Adipocyte (in vitro differentiated cells): ENCODE results near the gene KCNMB2.
A peak's percentile ranks its signal among the peaks of the same experiment; 100 is the strongest.
"Not testable (repeated sequence)": the region's sequence is repeated elsewhere in the genome, so short reads cannot be mapped to it uniquely, and the experiment has no call there.

Experiments
- DNase-seq: peaks from one replicate; pipeline ENCODE4 v3.0.0-alpha.2; 2015; ENCODE audit warnings: low read depth
- H3K27me3 ChIP-seq: replicated peaks from 2 replicates; pipeline ENCODE4 v1.7.0; 2013; ENCODE audit warnings: mild to moderate bottlenecking, low read length, moderate library complexity; ENCODE audit not compliant: control insufficient read depth, insufficient read depth
- H3K36me3 ChIP-seq: 2 replicates; pipeline ENCODE4 v1.7.0; 2013; ENCODE audit warnings: low read length, mild to moderate bottlenecking, moderate library complexity; ENCODE audit not compliant: control insufficient read depth, insufficient read depth, severe bottlenecking
- H3K4me1 ChIP-seq: 2 replicates; pipeline ENCODE4 v1.7.0; 2013; ENCODE audit warnings: mild to moderate bottlenecking, low read length, moderate library complexity; ENCODE audit not compliant: control insufficient read depth, insufficient read depth
- H3K4me3 ChIP-seq: 2 replicates; pipeline ENCODE4 v1.7.0; 2013; ENCODE audit warnings: mild to moderate bottlenecking, low read length, moderate library complexity
- H3K9ac ChIP-seq: 2 replicates; pipeline ENCODE4 v1.7.0; 2013; ENCODE audit warnings: mild to moderate bottlenecking, low read length, moderate library complexity
- H3K9me3 ChIP-seq: 2 replicates; pipeline ENCODE4 v1.7.0; 2013; ENCODE audit warnings: mild to moderate bottlenecking, low read length, moderate library complexity; ENCODE audit not compliant: control insufficient read depth

Gene KCNMB2

DNA sequence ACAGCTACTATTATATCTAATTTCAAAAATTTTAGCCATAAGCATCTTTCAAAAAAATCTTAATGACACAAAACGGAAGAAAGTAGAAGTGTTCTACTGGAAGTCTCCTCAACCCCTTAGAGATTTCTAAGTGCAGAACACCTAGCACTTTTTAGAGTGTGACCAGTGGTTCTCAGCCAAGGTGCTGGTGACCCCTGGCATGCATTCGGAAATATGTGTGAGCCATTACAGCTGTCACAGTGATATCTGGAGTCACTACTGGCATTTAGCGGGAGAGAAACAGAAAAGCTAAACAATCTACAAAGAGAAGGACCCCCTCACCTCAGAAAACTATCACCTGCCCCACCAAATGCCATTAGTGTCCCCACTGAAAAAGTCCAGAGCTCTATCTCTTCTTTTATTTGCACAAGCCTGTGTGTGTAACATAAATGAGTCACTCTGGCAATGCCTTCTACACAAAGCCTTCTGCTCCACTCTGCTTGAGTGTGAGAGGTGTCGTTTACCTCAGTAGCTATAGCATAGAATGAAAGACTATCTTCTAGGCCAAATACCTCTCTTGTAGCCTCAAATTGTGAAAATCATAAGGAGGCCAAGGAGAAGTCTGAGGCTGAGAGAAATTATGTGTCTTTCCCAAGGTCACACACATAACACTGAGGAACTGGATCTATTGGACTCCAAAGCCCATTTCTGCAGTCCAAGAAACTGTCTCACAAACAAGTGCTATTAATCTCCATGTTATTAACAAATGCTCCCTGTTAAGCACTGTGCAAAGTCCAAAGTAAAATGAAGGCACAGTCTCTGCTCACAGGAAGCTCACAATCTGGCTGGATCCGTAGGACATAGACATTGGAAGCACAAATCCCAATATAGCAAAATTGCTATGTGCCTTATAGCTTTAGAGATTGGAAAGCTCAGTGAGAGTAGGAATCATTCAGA is 28.5 kb upstream of the KCNMB2 start:
- no peak for DNase-seq

GRCh38 chr3:178508443-178508825 is 27.8 kb upstream of the KCNMB2 start:
- H3K36me3 ChIP-seq: no peaks in the 10 kb centered on the region
- no peak for DNase-seq
- no peaks in the 10 kb centered on the region for H3K9me3 ChIP-seq
- no peak overlapping the region for H3K4me3 ChIP-seq
- H3K27me3 ChIP-seq: no peaks in the 10 kb centered on the region
- no peak overlapping the region for H3K9ac ChIP-seq
- H3K4me1 ChIP-seq: no peaks in the 10 kb centered on the region

More for the DNA sequence above, 28.5 kb upstream of the KCNMB2 start:
- no peaks in the 10 kb centered on the region for H3K36me3 ChIP-seq
- H3K4me3 ChIP-seq: no peak overlapping the region
- no peaks in the 10 kb centered on the region for H3K4me1 ChIP-seq
- H3K9me3 ChIP-seq: no peaks in the 10 kb centered on the region
- H3K9ac ChIP-seq: no peak overlapping the region
- H3K27me3 ChIP-seq: no peaks in the 10 kb centered on the region

DNA sequence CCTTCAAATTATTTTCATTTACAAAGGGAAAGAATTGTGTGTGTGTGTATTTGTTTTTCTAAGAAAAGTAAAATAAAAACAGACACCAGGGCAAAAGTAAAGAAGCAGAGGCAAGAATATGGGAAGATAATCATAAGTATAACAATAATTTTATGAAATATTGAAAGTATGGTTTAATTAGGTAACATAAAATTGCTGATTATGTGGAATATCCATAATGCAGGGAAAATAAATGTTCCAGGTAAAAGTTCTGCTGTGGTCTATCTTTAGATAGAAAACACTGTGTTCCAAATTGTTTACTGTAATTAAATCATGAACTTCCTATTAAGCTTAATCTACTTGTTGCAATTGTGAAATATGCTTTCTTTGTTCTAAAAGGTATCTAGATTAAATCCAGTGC is 25.7 kb upstream of the KCNMB2 start:
- H3K36me3 ChIP-seq: no peaks in the 10 kb centered on the region
- H3K4me1 ChIP-seq: no peaks in the 10 kb centered on the region
- no peak overlapping the region for H3K9ac ChIP-seq
- no peak overlapping the region for H3K4me3 ChIP-seq
- DNase-seq: no peak
- no peaks in the 10 kb centered on the region for H3K9me3 ChIP-seq
- no peaks in the 10 kb centered on the region for H3K27me3 ChIP-seq

DNA sequence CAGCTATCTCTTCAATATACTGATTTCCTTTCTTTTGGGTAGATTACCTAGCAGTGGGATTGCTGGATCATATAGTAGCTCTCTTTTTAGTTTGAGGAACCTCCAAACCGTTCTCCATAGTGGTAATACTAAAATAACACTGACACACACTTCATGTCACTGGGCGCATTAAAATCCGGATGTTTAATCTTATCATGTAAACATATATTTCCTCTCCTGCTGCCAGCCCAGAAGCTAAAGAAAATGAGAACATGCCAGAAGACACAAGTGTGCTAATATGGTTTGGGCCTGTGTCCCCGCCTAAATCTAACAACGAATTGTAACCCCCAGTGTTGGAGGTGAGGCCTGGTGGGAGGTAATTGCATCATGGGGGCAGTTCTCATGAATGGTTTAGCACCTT is 23.6 kb upstream of the KCNMB2 start:
- Histone ChIP-seq H3K27me3 (no peaks in the 10 kb centered on the region), H3K9ac (no peak overlapping the region), H3K36me3 (no peaks in the 10 kb centered on the region), H3K9me3 (no peaks in the 10 kb centered on the region), H3K4me3 (no peak overlapping the region), H3K4me1 (no peaks in the 10 kb centered on the region)
- no peak for DNase-seq

DNA sequence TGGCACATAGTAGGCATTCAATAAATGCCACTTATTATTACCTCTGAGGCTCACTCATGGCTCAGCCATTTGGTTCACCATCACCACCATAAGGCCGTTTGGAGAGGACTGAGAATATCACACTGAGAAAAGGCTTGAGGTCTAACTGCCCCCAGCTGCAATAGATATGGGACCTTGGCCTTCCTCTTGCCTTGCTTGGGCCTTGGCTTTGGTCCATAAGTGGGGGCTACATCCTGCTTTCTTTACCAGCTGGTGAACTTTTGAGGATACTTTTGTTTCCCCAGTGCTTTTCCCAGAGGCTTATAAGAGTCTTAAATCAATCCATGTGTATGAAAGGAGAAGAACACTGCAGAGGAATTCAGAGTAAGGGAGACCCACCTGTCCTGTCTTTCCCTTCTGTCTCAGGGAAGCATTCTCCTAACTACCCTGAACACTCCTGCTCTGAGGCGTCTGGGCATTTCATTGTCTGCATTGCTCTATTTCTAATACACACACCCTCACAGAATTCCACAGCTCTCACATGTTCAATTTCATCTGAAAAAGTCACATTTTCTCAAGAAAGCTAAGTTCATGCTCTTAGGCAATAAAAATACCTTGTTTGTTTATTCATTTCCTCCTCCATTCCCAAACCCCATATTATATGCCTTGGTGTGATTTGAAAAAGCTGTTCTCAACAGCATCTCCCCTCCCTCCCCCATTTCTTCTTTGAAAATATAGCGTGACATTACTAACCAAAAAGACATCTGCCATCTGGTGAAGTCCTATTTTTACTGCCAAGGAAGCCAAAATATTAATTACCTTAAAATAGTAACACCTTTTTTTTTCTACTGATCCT is 22.5 kb upstream of the KCNMB2 start:
- DNase-seq: peak; percentile 72
- Histone ChIP-seq H3K4me3 (no peak overlapping the region), H3K4me1 (no peaks in the 10 kb centered on the region), H3K36me3 (no peaks in the 10 kb centered on the region), H3K9ac (no peak overlapping the region), H3K27me3 (no peaks in the 10 kb centered on the region), H3K9me3 (no peaks in the 10 kb centered on the region)

DNA sequence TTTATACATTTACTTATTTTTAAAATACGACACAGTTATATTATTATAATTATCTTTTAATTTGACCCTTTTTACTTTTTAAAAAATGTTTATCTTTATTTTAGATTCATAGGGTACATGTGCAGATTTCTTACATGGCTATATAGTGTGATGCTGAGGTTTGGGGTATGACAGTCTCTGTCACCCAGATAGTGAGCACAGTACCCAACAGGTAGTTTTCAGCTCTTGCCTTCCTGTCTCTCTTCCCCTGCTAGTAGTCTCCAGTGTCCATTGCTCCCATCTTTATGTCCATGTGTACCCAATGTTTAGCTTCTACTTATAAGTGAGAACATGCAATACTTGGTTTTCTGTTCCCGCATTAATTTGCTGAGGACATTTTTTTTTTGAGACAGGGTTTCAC is 21.8 kb upstream of the KCNMB2 start:
- DNase-seq: no peak
- Histone ChIP-seq H3K4me1 (no peaks in the 10 kb centered on the region), H3K27me3 (no peaks in the 10 kb centered on the region), H3K9ac (no peak overlapping the region), H3K4me3 (no peak overlapping the region), H3K9me3 (no peaks in the 10 kb centered on the region), H3K36me3 (no peaks in the 10 kb centered on the region)

- H3K36me3 ChIP-seq, H3K9ac ChIP-seq, H3K27me3 ChIP-seq, H3K4me3 ChIP-seq, H3K9me3 ChIP-seq, DNase-seq, H3K4me1 ChIP-seq: not testable (repeated sequence)
Observed at GRCh38 chr3:178515076-178515744, 21.0 kb upstream of the KCNMB2 start.

- Histone ChIP-seq H3K9me3 (no peaks in the 10 kb centered on the region), H3K27me3 (no peaks in the 10 kb centered on the region), H3K4me3 (no peak overlapping the region), H3K36me3 (no peaks in the 10 kb centered on the region), H3K4me1 (no peaks in the 10 kb centered on the region), H3K9ac (no peak overlapping the region)
- DNase-seq: no peak
Observed at GRCh38 chr3:178517665-178518334, 18.4 kb upstream of the KCNMB2 start.

- Histone ChIP-seq H3K36me3 (no peaks in the 10 kb centered on the region), H3K9me3 (no peaks in the 10 kb centered on the region), H3K27me3 (no peaks in the 10 kb centered on the region), H3K4me3 (no peak overlapping the region), H3K4me1 (no peaks in the 10 kb centered on the region), H3K9ac (no peak overlapping the region)
- DNase-seq: peak; percentile 6
Observed at GRCh38 chr3:178518660-178519396, 17.4 kb upstream of the KCNMB2 start.

DNA sequence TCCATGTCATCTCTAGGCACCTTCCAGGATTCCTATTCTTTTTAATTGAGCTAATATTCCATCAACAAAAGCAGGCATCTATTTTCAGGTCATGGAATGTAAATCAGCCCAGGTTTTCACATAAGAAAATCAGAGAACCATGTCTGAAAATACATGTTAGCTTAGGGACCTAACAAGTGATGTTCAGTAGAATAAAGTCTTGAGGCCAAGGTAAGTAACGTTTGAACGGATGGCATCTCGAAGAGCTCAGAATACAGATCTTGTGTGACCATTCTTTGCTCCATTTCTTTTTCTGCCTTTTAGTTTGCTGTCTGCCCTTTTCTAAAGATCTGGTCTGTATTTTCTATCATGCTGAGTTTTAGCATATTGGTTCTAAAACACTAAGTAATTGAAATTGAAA is 16.5 kb upstream of the KCNMB2 start:
- Histone ChIP-seq H3K4me3 (no peak overlapping the region), H3K9ac (no peak overlapping the region), H3K9me3 (no peaks in the 10 kb centered on the region), H3K36me3 (no peaks in the 10 kb centered on the region), H3K4me1 (no peaks in the 10 kb centered on the region), H3K27me3 (no peaks in the 10 kb centered on the region)
- no peak for DNase-seq
